Glutamatergic neuron (in vitro differentiated cells): ENCODE data around the gene ITPKB. TPM values are rescaled to one million over a fixed set of nuclear protein-coding genes. Genes with fewer than 3 reads are reported as not detected.

ENCODE experiments used
- DNase-seq: peaks from one replicate; pipeline ENCODE4 v3.0.0; 2022
- H3K27ac Mint-ChIP-seq: one replicate; pipeline ENCODE4 v1.8.0; 2020; ENCODE audit warnings: mild to moderate bottlenecking, mixed read lengths, inconsistent platforms; ENCODE audit not compliant: unreplicated experiment
- H3K27me3 Mint-ChIP-seq: one replicate; pipeline ENCODE4 v1.8.0; 2020; ENCODE audit warnings: mild to moderate bottlenecking, moderate library complexity, mixed read lengths, inconsistent platforms; ENCODE audit not compliant: unreplicated experiment
- H3K36me3 Mint-ChIP-seq: one replicate; pipeline ENCODE4 v1.8.0; 2020; ENCODE audit warnings: mild to moderate bottlenecking, mixed read lengths, inconsistent platforms; ENCODE audit not compliant: unreplicated experiment
- H3K4me1 Mint-ChIP-seq: one replicate; pipeline ENCODE4 v1.8.0; 2020; ENCODE audit warnings: mild to moderate bottlenecking, low read depth, mixed read lengths, inconsistent platforms; ENCODE audit not compliant: unreplicated experiment
- H3K4me3 Mint-ChIP-seq: one replicate; pipeline ENCODE4 v1.8.0; 2020; ENCODE audit warnings: mild to moderate bottlenecking, mixed read lengths, inconsistent platforms; ENCODE audit not compliant: unreplicated experiment
- H3K9me3 Mint-ChIP-seq: one replicate; pipeline ENCODE4 v1.8.0; 2020; ENCODE audit warnings: mild to moderate bottlenecking, moderate library complexity, mixed read lengths, inconsistent platforms; ENCODE audit not compliant: unreplicated experiment
- CTCF ChIP-seq: fragments of 200-600 bp; sonication (generic); IDR thresholded peaks from one replicate; pipeline ENCODE4 v1.5.0; 2021; ENCODE audit not compliant: partially characterized antibody, unreplicated experiment
- total RNA-seq: library from RNA; stranded (reverse); fragmentation: NEBNext Ultra II Directional; extraction: Animal tissue kit (Norgen Biotek cat#: 25700); gene quantifications from one replicate; pipeline ENCODE4 v1.2.1, GENCODE V29; 2021; ENCODE audit not compliant: unreplicated experiment

ITPKB gene
- total RNA-seq, 1 donor from 2014 or later: 0.34 TPM

GRCh38 chr1:226630592-226630991 is 108.5 kb downstream of the ITPKB start:
- H3K9me3 Mint-ChIP-seq: peaks cover 7% of the 10 kb centered on the region
- H3K4me1 Mint-ChIP-seq: peaks cover 18% of the 10 kb centered on the region
- H3K4me3 Mint-ChIP-seq: no peak overlapping the region
- H3K36me3 Mint-ChIP-seq: no peaks in the 10 kb centered on the region
- no peaks in the 10 kb centered on the region for H3K27me3 Mint-ChIP-seq
- DNase-seq: no peak
- H3K27ac Mint-ChIP-seq: no peak overlapping the region
- TF ChIP-seq CTCF: no peak

GRCh38 chr1:226629896-226630550 is 109.1 kb downstream of the ITPKB start:
- H3K27ac Mint-ChIP-seq: no peak overlapping the region
- no peaks in the 10 kb centered on the region for H3K36me3 Mint-ChIP-seq
- TF ChIP-seq CTCF: no peak
- H3K4me1 Mint-ChIP-seq: peaks cover 18% of the 10 kb centered on the region
- H3K4me3 Mint-ChIP-seq: no peak overlapping the region
- DNase-seq: no peak
- no peaks in the 10 kb centered on the region for H3K27me3 Mint-ChIP-seq
- peaks cover 7% of the 10 kb centered on the region for H3K9me3 Mint-ChIP-seq

GRCh38 chr1:226629210-226629895 is 109.7 kb downstream of the ITPKB start:
- no peak for TF ChIP-seq CTCF
- no peaks in the 10 kb centered on the region for H3K27me3 Mint-ChIP-seq
- H3K4me1 Mint-ChIP-seq: peaks cover 18% of the 10 kb centered on the region
- no peaks in the 10 kb centered on the region for H3K36me3 Mint-ChIP-seq
- H3K27ac Mint-ChIP-seq: no peak overlapping the region
- H3K4me3 Mint-ChIP-seq: no peak overlapping the region
- no peak for DNase-seq
- peaks cover 7% of the 10 kb centered on the region for H3K9me3 Mint-ChIP-seq

GRCh38 chr1:226628612-226629155 is 110.4 kb downstream of the ITPKB start:
- no peak for DNase-seq
- Mint-ChIP-seq H3K36me3 (no peaks in the 10 kb centered on the region), H3K27me3 (no peaks in the 10 kb centered on the region), H3K27ac (no peak overlapping the region), H3K4me3 (no peak overlapping the region), H3K4me1 (peaks cover 18% of the 10 kb centered on the region), H3K9me3 (peaks cover 7% of the 10 kb centered on the region)
- no peak for TF ChIP-seq CTCF
